ENCODE data around the gene BTBD1.
"Not testable (repeated sequence)": the region's sequence is repeated elsewhere in the genome, so short reads cannot be mapped to it uniquely, and the experiment has no call there.

The BTBD1 gene

GRCh38 chr15:83057696-83058376 is 9.2 kb downstream of the BTBD1 start:
- no peak for DNase-seq (ENCODE audit: low read depth in 2 of 2)

- DNase-seq (ENCODE audit: low read depth in 2 of 2), result no peak
Measured at GRCh38 chr15:83057002-83057401, 10.1 kb downstream of the BTBD1 start.

- no peak for DNase-seq (ENCODE audit: low read depth in 2 of 2)
Measured at GRCh38 chr15:83053151-83053550, 13.9 kb downstream of the BTBD1 start.

GRCh38 chr15:83046558-83047127 is 20.4 kb downstream of the BTBD1 start:
- no peak for DNase-seq (ENCODE audit: low read depth in 2 of 2)

GRCh38 chr15:83044156-83044555 is 22.9 kb downstream of the BTBD1 start:
- DNase-seq (ENCODE audit: low read depth in 2 of 2), result no peak

GRCh38 chr15:83039206-83039605 is 27.8 kb downstream of the BTBD1 start:
- no peak for DNase-seq (ENCODE audit: low read depth in 2 of 2)

- DNase-seq (ENCODE audit: low read depth in 2 of 2), result no peak
Measured at GRCh38 chr15:83036253-83036652, 30.8 kb downstream of the BTBD1 start.

GRCh38 chr15:83031234-83031633 is 35.8 kb downstream of the BTBD1 start:
- DNase-seq (ENCODE audit: low read depth in 2 of 2), result not testable (repeated sequence)

- DNase-seq (ENCODE audit: low read depth in 2 of 2), result no peak
Measured at GRCh38 chr15:83030021-83030420, 37.0 kb downstream of the BTBD1 start.

GRCh38 chr15:83018436-83018835 is 48.6 kb downstream of the BTBD1 start:
- no peak for DNase-seq (ENCODE audit: low read depth in 2 of 2)

GRCh38 chr15:83016906-83017305 is 50.1 kb downstream of the BTBD1 start:
- DNase-seq (ENCODE audit: low read depth in 2 of 2), result no peak

- no peak for DNase-seq (ENCODE audit: low read depth in 2 of 2)
Measured at GRCh38 chr15:83015361-83015760, 51.7 kb downstream of the BTBD1 start.

GRCh38 chr15:83014205-83014653 is 52.8 kb downstream of the BTBD1 start:
- DNase-seq (ENCODE audit: low read depth in 2 of 2), result no peak

GRCh38 chr15:83012636-83013035 is 54.4 kb downstream of the BTBD1 start:
- no peak for DNase-seq (ENCODE audit: low read depth in 2 of 2)

- DNase-seq (ENCODE audit: low read depth in 2 of 2), result peak in 1 of 2 experiments; percentile 2
Measured at GRCh38 chr15:83012076-83012426, 55.0 kb downstream of the BTBD1 start.

- peak; percentile 71 to 73 for DNase-seq (ENCODE audit: low read depth in 2 of 2)
Measured at GRCh38 chr15:83011271-83012075, 55.6 kb downstream of the BTBD1 start, which contains the start of gene C15orf40. Gene C15orf40 (minus strand): TSS chr15:83011639. CDS start chr15:83011607, 32 bp downstream.

GRCh38 chr15:83010709-83011270 is 56.3 kb downstream of the BTBD1 start:
- no peak for DNase-seq (ENCODE audit: low read depth in 2 of 2)

- DNase-seq (ENCODE audit: low read depth in 2 of 2), result not testable (repeated sequence)
Measured at GRCh38 chr15:83000672-83001031, 66.4 kb downstream of the BTBD1 start.

GRCh38 chr15:82999905-83000671 is 67.0 kb downstream of the BTBD1 start:
- DNase-seq (ENCODE audit: low read depth in 2 of 2), result peak; percentile 31 to 39

- no peak for DNase-seq (ENCODE audit: low read depth in 2 of 2)
Measured at GRCh38 chr15:82999426-82999825, 67.6 kb downstream of the BTBD1 start.

GRCh38 chr15:82995938-82996337 is 71.1 kb downstream of the BTBD1 start:
- no peak for DNase-seq (ENCODE audit: low read depth in 2 of 2)

- no peak for DNase-seq (ENCODE audit: low read depth in 2 of 2)
Measured at GRCh38 chr15:82995076-82995475, 72.0 kb downstream of the BTBD1 start.
